ENCODE data around the gene MCAT.

The MCAT gene

DNA sequence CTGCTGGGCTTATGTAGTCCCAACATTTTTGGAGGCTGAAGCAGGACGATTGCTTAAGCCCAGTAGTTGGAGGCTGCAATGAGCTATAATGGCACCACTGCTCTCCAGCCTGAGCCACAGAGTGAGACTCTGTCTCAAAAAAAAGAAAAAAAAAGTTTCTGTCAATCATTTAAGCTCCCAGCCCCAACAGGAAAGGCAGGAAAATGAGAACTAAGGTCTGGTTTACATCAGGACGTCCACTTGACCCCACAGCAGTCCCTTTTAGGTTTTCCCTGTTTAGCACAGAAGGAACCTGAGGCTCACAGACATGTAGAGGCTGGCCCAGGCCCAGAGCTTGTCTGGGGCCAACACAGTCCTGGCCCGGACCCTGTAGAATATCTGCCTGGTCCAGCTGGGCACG lies 44.8 kb downstream of the MCAT start:
- H3K4me3 ChIP-seq (ENCODE audit: low read length), result no peak overlapping the region
- TF ChIP-seq, protein P1, sequence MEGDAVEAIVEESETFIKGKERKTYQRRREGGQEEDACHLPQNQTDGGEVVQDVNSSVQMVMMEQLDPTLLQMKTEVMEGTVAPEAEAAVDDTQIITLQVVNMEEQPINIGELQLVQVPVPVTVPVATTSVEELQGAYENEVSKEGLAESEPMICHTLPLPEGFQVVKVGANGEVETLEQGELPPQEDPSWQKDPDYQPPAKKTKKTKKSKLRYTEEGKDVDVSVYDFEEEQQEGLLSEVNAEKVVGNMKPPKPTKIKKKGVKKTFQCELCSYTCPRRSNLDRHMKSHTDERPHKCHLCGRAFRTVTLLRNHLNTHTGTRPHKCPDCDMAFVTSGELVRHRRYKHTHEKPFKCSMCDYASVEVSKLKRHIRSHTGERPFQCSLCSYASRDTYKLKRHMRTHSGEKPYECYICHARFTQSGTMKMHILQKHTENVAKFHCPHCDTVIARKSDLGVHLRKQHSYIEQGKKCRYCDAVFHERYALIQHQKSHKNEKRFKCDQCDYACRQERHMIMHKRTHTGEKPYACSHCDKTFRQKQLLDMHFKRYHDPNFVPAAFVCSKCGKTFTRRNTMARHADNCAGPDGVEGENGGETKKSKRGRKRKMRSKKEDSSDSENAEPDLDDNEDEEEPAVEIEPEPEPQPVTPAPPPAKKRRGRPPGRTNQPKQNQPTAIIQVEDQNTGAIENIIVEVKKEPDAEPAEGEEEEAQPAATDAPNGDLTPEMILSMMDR (conservative IDR thresholded peaks at IDR 0.05; ENCODE audit: low read length), result no peak
- no peak for DNase-seq (ENCODE audit: low read depth)

DNA sequence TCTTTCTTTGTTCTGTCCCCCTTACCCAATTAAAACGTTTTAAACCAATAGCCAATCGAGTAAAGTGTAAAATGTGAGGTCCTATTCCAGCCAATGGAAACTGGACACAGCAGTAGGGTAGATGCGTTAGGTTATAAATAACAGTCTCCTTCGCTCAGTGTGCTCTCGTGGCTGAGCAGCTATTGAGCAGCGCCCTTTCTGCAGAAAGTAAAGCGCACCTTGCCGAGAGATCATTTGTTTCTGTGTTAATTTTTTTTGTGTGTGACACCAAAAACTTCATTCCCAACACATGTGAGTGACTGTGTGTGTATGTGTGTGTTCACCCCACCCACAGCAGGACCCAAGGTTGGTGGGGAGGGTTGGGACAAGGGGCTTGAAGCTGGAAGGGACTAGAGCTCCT lies 46.8 kb downstream of the MCAT start:
- TF ChIP-seq, protein P1 (conservative IDR thresholded peaks at IDR 0.05; ENCODE audit: low read length), result no peak

DNA sequence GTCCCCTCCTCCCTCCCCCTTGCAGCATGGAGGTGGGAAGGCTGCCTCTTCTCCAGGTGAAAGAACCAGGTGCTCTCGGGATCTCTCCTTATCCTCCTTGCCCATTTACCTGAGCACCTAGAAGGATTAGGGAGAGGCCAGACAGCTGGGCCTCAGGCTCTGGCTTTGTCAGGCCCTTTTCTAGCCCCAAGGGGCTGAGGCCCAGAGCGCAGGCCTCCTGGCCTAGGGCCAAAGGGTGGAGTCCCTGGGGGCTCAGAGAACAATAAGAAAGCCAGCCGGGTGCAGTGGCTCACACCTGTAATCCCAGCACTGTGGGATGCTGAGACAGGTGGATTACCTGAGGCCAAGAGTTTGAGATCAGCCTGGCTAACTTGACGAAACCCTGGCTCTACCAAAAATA lies 48.6 kb downstream of the MCAT start:
- no peak overlapping the region for H3K4me3 ChIP-seq (ENCODE audit: low read length)
- no peak for DNase-seq (ENCODE audit: low read depth)

More for the DNA sequence above, 46.8 kb downstream of the MCAT start:
- DNase-seq (ENCODE audit: low read depth), result no peak
- no peak overlapping the region for H3K4me3 ChIP-seq (ENCODE audit: low read length)

DNA sequence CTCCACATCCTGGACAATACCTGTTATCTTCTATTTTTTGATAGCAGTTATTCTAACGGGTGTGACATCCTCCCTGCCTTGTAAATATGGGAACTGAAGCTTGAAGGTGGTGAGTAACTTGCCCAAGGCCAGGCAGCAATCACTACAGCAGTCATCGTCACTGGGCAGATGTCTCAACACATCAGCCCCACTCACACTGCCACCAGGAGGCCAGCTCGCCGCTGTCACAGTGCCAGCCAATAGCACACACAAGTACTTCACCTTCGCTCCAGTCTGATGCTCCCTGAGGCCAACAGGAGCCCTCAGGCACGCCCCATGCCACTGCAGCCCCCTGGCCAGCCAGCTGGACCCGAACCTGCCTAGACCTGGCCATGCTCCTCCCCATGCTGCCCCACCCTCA lies 49.1 kb downstream of the MCAT start:
- no peak overlapping the region for H3K4me3 ChIP-seq (ENCODE audit: low read length)
- peak; percentile 34 for DNase-seq (ENCODE audit: low read depth)
- TF ChIP-seq, protein P1 (conservative IDR thresholded peaks at IDR 0.05; ENCODE audit: low read length), result no peak

More for the DNA sequence above, 48.6 kb downstream of the MCAT start:
- TF ChIP-seq, protein P1 (conservative IDR thresholded peaks at IDR 0.05; ENCODE audit: low read length), result no peak

DNA sequence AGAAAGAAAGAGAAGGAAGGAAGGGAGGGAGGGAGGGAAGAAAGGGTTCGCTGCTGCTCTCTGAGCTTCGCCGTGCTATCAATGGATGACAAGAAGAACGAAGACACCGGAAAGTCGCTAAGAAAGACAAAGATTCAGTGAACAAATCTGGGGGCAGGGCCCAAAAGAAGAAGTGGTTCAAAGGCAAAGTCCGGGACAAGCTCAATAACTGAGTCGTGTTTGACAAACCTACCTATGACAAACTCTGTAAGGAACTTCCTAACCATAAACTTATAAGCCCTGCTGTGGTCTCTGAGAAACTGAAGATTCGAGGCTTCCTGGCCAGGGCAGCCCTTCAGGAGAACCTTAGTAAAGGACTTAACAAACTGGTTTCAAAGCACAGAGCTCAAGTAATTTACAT lies 51.1 kb downstream of the MCAT start:
- no peak for DNase-seq (ENCODE audit: low read depth)
- no peak overlapping the region for H3K4me3 ChIP-seq (ENCODE audit: low read length)
- TF ChIP-seq, protein P1 (conservative IDR thresholded peaks at IDR 0.05; ENCODE audit: low read length), result no peak

DNA sequence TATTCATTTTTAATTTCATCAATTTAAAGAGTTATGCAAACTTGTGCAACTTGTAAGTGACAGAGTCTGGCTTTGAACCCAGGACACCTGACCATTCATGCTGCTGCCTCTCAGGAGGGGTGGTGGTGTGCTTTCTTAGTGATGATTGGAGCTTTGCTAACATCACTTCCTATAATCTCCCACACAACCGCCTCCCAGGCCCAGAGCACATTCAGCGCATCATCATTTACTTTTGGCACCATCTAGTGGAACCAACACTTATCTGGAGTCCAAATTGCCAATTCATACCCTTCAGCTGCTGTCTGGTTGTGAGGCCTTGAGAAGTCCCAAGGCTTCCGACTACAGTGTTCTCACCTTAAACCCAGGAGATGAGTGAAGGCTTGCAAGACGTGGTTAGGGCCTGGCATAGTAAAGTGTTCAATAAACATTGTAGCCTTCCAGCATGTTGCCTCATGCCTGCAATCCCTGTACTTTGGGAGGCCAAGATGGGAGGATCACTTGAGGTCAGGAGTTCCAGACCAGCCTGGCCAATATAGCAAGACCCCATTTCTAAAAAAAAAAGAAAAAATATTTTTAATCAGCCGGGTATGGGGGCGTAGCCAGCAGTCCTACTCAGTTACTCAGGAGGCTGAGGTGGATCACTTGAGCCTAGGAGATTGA lies 52.9 kb downstream of the MCAT start:
- DNase-seq (ENCODE audit: low read depth), result peak; percentile 89
- H3K4me3 ChIP-seq (ENCODE audit: low read length), result no peak overlapping the region
- TF ChIP-seq, protein P1 (conservative IDR thresholded peaks at IDR 0.05; ENCODE audit: low read length), result peak; percentile 70

DNA sequence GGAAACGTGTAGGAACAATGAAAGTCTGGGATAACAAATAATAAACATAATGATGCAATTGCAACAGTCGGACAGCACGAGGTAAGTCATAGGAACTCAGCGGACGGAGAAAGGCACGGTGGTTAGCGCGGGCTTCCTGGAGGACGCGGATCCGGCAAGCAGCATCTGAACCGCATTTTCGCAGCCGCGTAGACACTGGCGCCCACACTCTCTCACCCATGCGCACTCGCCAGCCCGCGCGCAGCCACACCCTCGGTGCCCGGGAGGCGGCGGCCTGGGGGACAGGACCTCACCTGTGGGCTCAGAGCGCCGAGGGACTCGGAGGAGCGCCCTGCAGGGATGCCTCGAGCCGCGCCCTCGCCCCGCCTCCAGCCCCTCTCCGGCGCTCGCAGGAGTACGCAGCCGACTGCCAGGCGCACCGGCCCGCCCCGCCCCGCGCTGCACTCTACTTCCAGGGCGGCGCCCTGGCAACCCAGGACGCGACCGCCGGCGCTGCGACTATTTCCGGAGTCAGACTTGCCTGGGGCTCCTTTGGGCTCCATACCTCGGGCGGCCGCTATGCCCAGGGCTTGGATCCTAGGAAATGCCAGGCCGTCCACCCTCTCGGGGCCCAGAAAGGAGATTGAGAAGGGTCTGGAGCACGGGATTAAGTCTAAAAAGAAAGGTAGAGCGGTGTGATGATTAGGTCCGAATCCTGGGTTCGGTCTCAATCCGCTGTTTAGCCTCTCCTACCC lies 54.0 kb downstream of the MCAT start, which contains the start of gene TTLL1:
TSS of gene TTLL1 (minus strand) at position 408 of the 734 bp plus-strand sequence. CDS start 13,805 bp downstream, outside the sequence.
- peak within 1 kb of the TSS; percentile 82 for H3K4me3 ChIP-seq (ENCODE audit: low read length)
- TF ChIP-seq, protein P1 (conservative IDR thresholded peaks at IDR 0.05; ENCODE audit: low read length), result no peak
- peak; percentile 81 for DNase-seq (ENCODE audit: low read depth)
